K562 (cell line): Measurements from ENCODE around the gene PGA3. TPM values are rescaled to one million over a fixed set of nuclear protein-coding genes. Genes with fewer than 3 reads are reported as not detected.

ENCODE experiments used
- AFF1 ChIP-seq, 2 experiments: fragments of 450-650 bp; IDR thresholded peaks; 2 replicates each; pipeline ENCODE4 v1.6.1; 2018; ENCODE audit warnings: mild to moderate bottlenecking in 2 of 2, low read depth in 1 of 2; ENCODE audit not compliant: partially characterized antibody in 2 of 2
- CREB5 ChIP-seq: fragments of 250-450 bp; sonication (Bioruptor Pico); IDR thresholded peaks from 2 replicates; pipeline ENCODE4 v1.5.0; 2020; ENCODE audit warnings: mild to moderate bottlenecking
- CXXC5 ChIP-seq: fragments of 250-450 bp; sonication (Bioruptor Pico); IDR thresholded peaks from 2 replicates; pipeline ENCODE4 v1.8.0; 2022; ENCODE audit warnings: inconsistent platforms, mild to moderate bottlenecking, moderate library complexity
- ETV6 ChIP-seq, 3 experiments: fragments of 150-350 bp in 1 of 3; sonication (generic) in 1 of 3; formaldehyde crosslinking in 1 of 3; IDR thresholded peaks; 2 replicates each; pipeline versions ENCODE4 v1.6.1 to v1.8.0; 2014 to 2022; ENCODE audit warnings: borderline replicate concordance in 2 of 3, low read depth in 2 of 3, antibody characterized with exemption in 1 of 3, low read length in 1 of 3, mild to moderate bottlenecking in 1 of 3, missing genetic modification reagents in 1 of 3
- FOXA3 ChIP-seq, 2 experiments: fragments of 450-650 bp in 1 of 2; sonication (generic) in 1 of 2; formaldehyde crosslinking; IDR thresholded peaks in 1 of 2; conservative IDR thresholded peaks in 1 of 2; 2 replicates each; pipeline versions ENCODE4 v1.4.0 to v1.8.0; 2020 to 2022; ENCODE audit warnings: mild to moderate bottlenecking in 2 of 2, missing genetic modification reagents in 1 of 2
- GMEB1 ChIP-seq: fragments of 250-450 bp; sonication (Bioruptor Pico); IDR thresholded peaks from 2 replicates; pipeline ENCODE4 v1.4.0; 2020; ENCODE audit warnings: mild to moderate bottlenecking
- HEY1 ChIP-seq: fragments of 250-450 bp; sonication (Bioruptor Pico); IDR thresholded peaks from 2 replicates; pipeline ENCODE4 v1.5.0; 2020; ENCODE audit warnings: mild to moderate bottlenecking, moderate library complexity, borderline replicate concordance
- HNRNPL ChIP-seq: fragments of 200-400 bp; formaldehyde crosslinking; IDR thresholded peaks from 2 replicates; pipeline ENCODE4 v1.6.1; 2017; ENCODE audit warnings: low read depth, mild to moderate bottlenecking, low read length
- HNRNPLL ChIP-seq: fragments of 200-400 bp; formaldehyde crosslinking; IDR thresholded peaks from 2 replicates; pipeline ENCODE4 v1.6.1; 2017; ENCODE audit warnings: low read length, low read depth, mild to moderate bottlenecking; ENCODE audit not compliant: poor library complexity, severe bottlenecking
- NELFE ChIP-seq: IDR thresholded peaks from 2 replicates; pipeline ENCODE4 v1.6.1; 2011; ENCODE audit warnings: mild to moderate bottlenecking; ENCODE audit not compliant: insufficient read depth, insufficient read length
- RBM25 ChIP-seq: fragments of 200-400 bp; formaldehyde crosslinking; IDR thresholded peaks from 2 replicates; pipeline ENCODE4 v1.6.1; 2018; ENCODE audit warnings: low read length, low read depth, moderate library complexity; ENCODE audit not compliant: severe bottlenecking
- SMAD2 ChIP-seq: fragments of 150-350 bp; IDR thresholded peaks from 2 replicates; pipeline ENCODE4 v1.6.1; 2014; ENCODE audit warnings: low read depth, mild to moderate bottlenecking, low read length
- SMC3 ChIP-seq: conservative IDR thresholded peaks from 2 replicates; pipeline ENCODE4 v1.6.1; 2011; ENCODE audit warnings: low read depth, low read length, improper control_type of control experiment; ENCODE audit not compliant: insufficient read depth
- TAF1 ChIP-seq: IDR thresholded peaks from 2 replicates; pipeline ENCODE4 v1.6.1; 2011; ENCODE audit warnings: mild to moderate bottlenecking, low read length, moderate library complexity; ENCODE audit not compliant: insufficient read depth, control insufficient read depth, severe bottlenecking; ENCODE audit errors: extremely low read depth
- USF2 ChIP-seq: sonication (generic); formaldehyde crosslinking; IDR thresholded peaks from 2 replicates; pipeline ENCODE4 v1.5.0; 2020; ENCODE audit warnings: missing genetic modification reagents
- ZFP36 ChIP-seq: fragments of 150-350 bp; IDR thresholded peaks from 2 replicates; pipeline ENCODE4 v1.6.1; 2018; ENCODE audit warnings: low read length, low read depth; ENCODE audit not compliant: partially characterized antibody
- ZNF408 ChIP-seq: fragments of 250-450 bp; sonication (Bioruptor Pico); IDR thresholded peaks from 2 replicates; pipeline ENCODE4 v1.4.0; 2020; ENCODE audit warnings: low read depth, mild to moderate bottlenecking, moderate library complexity
- ZNF431 ChIP-seq: sonication (generic); formaldehyde crosslinking; IDR thresholded peaks from 2 replicates; pipeline ENCODE4 v1.8.0; 2022; ENCODE audit warnings: mild to moderate bottlenecking, missing genetic modification reagents
- ZNF668 ChIP-seq: fragments of 250-450 bp; sonication (Bioruptor Pico); IDR thresholded peaks from 2 replicates; pipeline ENCODE4 v1.8.0; 2022; ENCODE audit warnings: mild to moderate bottlenecking, inconsistent platforms
- polyA plus RNA-seq, 8 experiments: library from polyadenylated mRNA; depleted of rRNA in 4 of 8; stranded (reverse) in 5 of 8; unstranded in 3 of 8; fragments of >200 nt; fragmentation: Nextera tagmentation in 2 of 8; fragmentation: Illumina TruSeq in 1 of 8; extraction: Ambion mirVana in 2 of 8; extraction: Trizol in 1 of 8; gene quantifications; 2 replicates each; pipeline versions ENCODE4 v1.2.1 to v1.2.3, GENCODE V29; 2011 to 2014; ENCODE audit warnings: inconsistent platforms in 1 of 8, missing spikeins in 1 of 8
- total RNA-seq, 7 experiments: library from RNA; depleted of rRNA in 6 of 7; stranded (reverse); fragments of >200 nt in 6 of 7; fragmentation: Illumina TruSeq in 2 of 7; extraction: Trizol in 2 of 7; gene quantifications; 2 replicates each; pipeline versions ENCODE4 v1.2.1 to v1.2.3, GENCODE V29; 2011 to 2021; ENCODE audit warnings: low replicate concordance in 1 of 7

Gene PGA3
- total and polyA plus RNA-seq, 9 of the 15 experiments (the other 6 are each of a cell fraction or from before 2014, with no cell fraction given) = 0.15 to 0.18 (median 0.18) TPM; not detected in 6

GRCh38 chr11:61187505-61188130 lies 15.7 kb upstream of the PGA3 start (continued):
- TF ChIP-seq AFF1 (IDR thresholded peaks at IDR 0.05; ENCODE audit: low read depth in 1 of 2, partially characterized antibody in 2 of 2) (no peak), HEY1 (no peak), RBM25 (no peak), SMAD2 (no peak), NELFE (no peak), TAF1 (no peak), HNRNPLL (no peak), HNRNPL (no peak), ZNF668 (CRISPR knock-in tag) (no peak), FOXA3 (CRISPR knock-in tag; conservative IDR thresholded peaks at IDR 0.05 in 1 of 2, IDR thresholded peaks at IDR 0.05 in 1 of 2) (no peak), SMC3 (peak; percentile 89), ETV6 (IDR thresholded peaks at IDR 0.05; ENCODE audit: borderline replicate concordance in 1 of 2, low read depth in 2 of 2, low read length in 1 of 2) (no peak), ETV6 (CRISPR knock-in tag; IDR thresholded peaks at IDR 0.05; ENCODE audit: borderline replicate concordance) (no peak), ZNF431 (CRISPR knock-in tag) (no peak), CXXC5 (CRISPR knock-in tag) (no peak), ZNF408 (no peak), USF2 (CRISPR knock-in tag) (no peak), CREB5 (CRISPR knock-in tag) (no peak), ZFP36 (no peak), GMEB1 (no peak)
